ENCODE data around the gene KRT71. TPM values are rescaled to one million over a fixed set of nuclear protein-coding genes. Genes with fewer than 3 reads are reported as not detected.

The KRT71 gene
- total RNA-seq, 1 experiment from 2014 or later, result not detected

GRCh38 chr12:52525661-52526499 lies 27.1 kb downstream of the KRT71 start:
- Histone ChIP-seq H3K4me2 (ENCODE audit: low read length) (no peak overlapping the region; the same call in 1 of the 2 replicates), H4K20me1 (ENCODE audit: insufficient read depth) (no peaks in the 10 kb centered on the region), H2AFZ (ENCODE audit: low read depth, low read length, poor library complexity, severe bottlenecking) (no peak overlapping the region), H3K36me3 (ENCODE audit: control insufficient read depth in 1 of 2, insufficient read depth in 2 of 2, low read length in 2 of 2) (no peaks in the 10 kb centered on the region), H3K27me3 (ENCODE audit: insufficient read depth, low read length) (no peaks in the 10 kb centered on the region), H3K27ac (ENCODE audit: low read depth, low read length) (no peak overlapping the region), H3K79me2 (ENCODE audit: insufficient read depth, low read length) (no peaks in the 10 kb centered on the region), H3K9ac (ENCODE audit: low read length) (no peak overlapping the region), H3K9me3 (ENCODE audit: control insufficient read depth in 1 of 2, insufficient read depth in 1 of 2, low read depth in 1 of 2, low read length in 2 of 2) (no peaks in the 10 kb centered on the region), H3K9me2 (ENCODE audit: insufficient read depth) (no peaks in the 10 kb centered on the region), H3K4me1 (ENCODE audit: control insufficient read depth in 1 of 2, insufficient read depth in 2 of 2, low read length in 2 of 2) (peaks cover 30 to 51% of the 10 kb centered on the region in 2 experiments), H3K4me3 (replicated peaks in 1 of 2; ENCODE audit: low read depth in 1 of 2, low read length in 2 of 2) (no peak overlapping the region)
- intact Hi-C loops (cut with micrococcal nuclease), result no loop called here
- POLR2A ChIA-PET, result no interaction called here
- DNase-seq (ENCODE audit: low read depth, low spot score) (no peak), ATAC-seq (no peak)
- TF ChIP-seq CTCF (IDR thresholded peaks at IDR 0.05 in 2 of 3, conservative IDR thresholded peaks at IDR 0.05 in 1 of 3; ENCODE audit: borderline replicate concordance in 1 of 3, insufficient read depth in 1 of 3, low read depth in 2 of 3, low read length in 2 of 3) (no peak), ZNF274 (IDR thresholded peaks at IDR 0.05; ENCODE audit: low read depth, low read length) (no peak), EZH2phosphoT487 (IDR thresholded peaks at IDR 0.05; ENCODE audit: borderline replicate concordance) (no peak), JUND (IDR thresholded peaks at IDR 0.05) (no peak), REST (IDR thresholded peaks at IDR 0.05; ENCODE audit: low read depth) (no peak), FOSL1 (IDR thresholded peaks at IDR 0.05; ENCODE audit: low read depth) (no peak), RAD21 (IDR thresholded peaks at IDR 0.05; ENCODE audit: low read depth) (no peak), TCF7L2 (IDR thresholded peaks at IDR 0.05; ENCODE audit: borderline replicate concordance, extremely low read depth, insufficient read depth, insufficient read length) (no peak), YY1 (IDR thresholded peaks at IDR 0.05; ENCODE audit: extremely low read depth, insufficient replicate concordance, low read depth, low read length) (no peak), EZH2 (IDR thresholded peaks at IDR 0.05) (no peak), ZBTB33 (IDR thresholded peaks at IDR 0.05; ENCODE audit: extremely low read depth, insufficient replicate concordance, low read length) (no peak)
- no TSS peak for BruUV-seq (replicated peaks)
- CTCF ChIA-PET, result no interaction called here
- RAD21 ChIA-PET (ENCODE audit: low non-redundant PET in 1 of 2, low total read pairs in 2 of 2, uncharacterized antibody in 2 of 2, unreplicated experiment in 2 of 2), result no interaction called here
